K562 (cell line): ENCODE measurements around the gene DHX38.

Experiments
- E2F4 ChIP-seq: sonication (generic); formaldehyde crosslinking; IDR thresholded peaks from 2 replicates; pipeline ENCODE4 v1.8.0; 2022; ENCODE audit warnings: mild to moderate bottlenecking, low read depth, missing genetic modification reagents
- EZH2 ChIP-seq: IDR thresholded peaks from 2 replicates; pipeline ENCODE4 v1.6.1; 2012; ENCODE audit warnings: low read depth, mild to moderate bottlenecking, inconsistent platforms, low read length, borderline replicate concordance
- POLR2AphosphoS5 ChIP-seq: IDR thresholded peaks from 2 replicates; pipeline ENCODE4 v1.6.1; 2011; ENCODE audit warnings: mild to moderate bottlenecking, low read depth, low read length, moderate library complexity; ENCODE audit not compliant: control insufficient read depth, insufficient read depth
- TAF1 ChIP-seq: IDR thresholded peaks from 2 replicates; pipeline ENCODE4 v1.6.1; 2011; ENCODE audit warnings: mild to moderate bottlenecking, low read length, moderate library complexity; ENCODE audit not compliant: insufficient read depth, control insufficient read depth, severe bottlenecking; ENCODE audit errors: extremely low read depth
- ZKSCAN8 ChIP-seq: fragments of 200-800 bp; sonication (Bioruptor generic); IDR thresholded peaks from 2 replicates; pipeline ENCODE4 v1.6.1; 2016; ENCODE audit warnings: missing genetic modification characterization, missing compliant biosample characterization
- TF ChIP-seq, protein P1 (sequence below), 3 experiments: IDR thresholded peaks in 2 of 3; conservative IDR thresholded peaks in 1 of 3; 2 replicates each; pipeline ENCODE4 v1.5.1; 2011 to 2012; ENCODE audit warnings: low read length in 3 of 3, mild to moderate bottlenecking in 3 of 3, control low read depth in 2 of 3, improper control_type of control experiment in 1 of 3, inconsistent platforms in 1 of 3, low read depth in 1 of 3, mixed read lengths in 1 of 3, moderate library complexity in 1 of 3; ENCODE audit not compliant: insufficient read depth in 2 of 3

DNA sequence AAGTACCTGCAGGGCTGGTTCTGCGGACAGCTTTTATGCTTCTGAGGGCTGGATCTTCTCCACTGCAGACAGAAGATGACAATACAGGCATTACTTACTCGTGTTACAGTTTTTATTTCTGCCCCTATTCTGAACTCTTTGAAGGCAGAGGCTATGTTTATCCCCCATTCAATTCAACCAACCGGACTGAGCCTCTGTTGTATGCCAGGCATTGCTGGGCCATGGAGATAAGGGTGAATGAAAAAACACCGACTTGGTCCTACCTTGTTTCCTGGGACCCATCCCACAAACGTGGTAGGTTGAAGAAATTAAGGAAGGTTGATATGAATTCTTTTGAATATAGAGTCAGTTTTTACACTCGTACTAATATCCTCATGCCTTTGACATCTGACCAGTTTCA lies 49.4 kb upstream of the DHX38 start:
- TF ChIP-seq, protein P1, sequence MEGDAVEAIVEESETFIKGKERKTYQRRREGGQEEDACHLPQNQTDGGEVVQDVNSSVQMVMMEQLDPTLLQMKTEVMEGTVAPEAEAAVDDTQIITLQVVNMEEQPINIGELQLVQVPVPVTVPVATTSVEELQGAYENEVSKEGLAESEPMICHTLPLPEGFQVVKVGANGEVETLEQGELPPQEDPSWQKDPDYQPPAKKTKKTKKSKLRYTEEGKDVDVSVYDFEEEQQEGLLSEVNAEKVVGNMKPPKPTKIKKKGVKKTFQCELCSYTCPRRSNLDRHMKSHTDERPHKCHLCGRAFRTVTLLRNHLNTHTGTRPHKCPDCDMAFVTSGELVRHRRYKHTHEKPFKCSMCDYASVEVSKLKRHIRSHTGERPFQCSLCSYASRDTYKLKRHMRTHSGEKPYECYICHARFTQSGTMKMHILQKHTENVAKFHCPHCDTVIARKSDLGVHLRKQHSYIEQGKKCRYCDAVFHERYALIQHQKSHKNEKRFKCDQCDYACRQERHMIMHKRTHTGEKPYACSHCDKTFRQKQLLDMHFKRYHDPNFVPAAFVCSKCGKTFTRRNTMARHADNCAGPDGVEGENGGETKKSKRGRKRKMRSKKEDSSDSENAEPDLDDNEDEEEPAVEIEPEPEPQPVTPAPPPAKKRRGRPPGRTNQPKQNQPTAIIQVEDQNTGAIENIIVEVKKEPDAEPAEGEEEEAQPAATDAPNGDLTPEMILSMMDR (IDR thresholded peaks at IDR 0.05 in 2 of 3, conservative IDR thresholded peaks at IDR 0.05 in 1 of 3; ENCODE audit: insufficient read depth in 2 of 3, low read depth in 1 of 3, low read length in 3 of 3), result no peak
- TF ChIP-seq EZH2, result no peak
- no peak for TF ChIP-seq E2F4 (CRISPR knock-in tag)
- no peak for TF ChIP-seq POLR2AphosphoS5
- TF ChIP-seq ZKSCAN8 (CRISPR knock-in tag), result no peak
- no peak for TF ChIP-seq TAF1
